Smooth muscle cell of trachea (primary cell): ENCODE measurements around the gene RAD51. TPM values are rescaled to one million over a fixed set of nuclear protein-coding genes. Genes with fewer than 3 reads are reported as not detected.

ENCODE experiments used
- total RNA-seq: library from RNA; depleted of rRNA; stranded (reverse); fragments of >200 nt; gene quantifications from 2 replicates; pipeline ENCODE4 v1.2.1, GENCODE V29; 2014

RAD51 gene
- total RNA-seq, result 1.3 and 4.1 TPM in 2 replicates

GRCh38 chr15:40694688-40695468, at the start of gene RAD51:
TSS of gene RAD51 (plus strand) at chr15:40695174. CDS start at chr15:40698759, 3,585 bp downstream.

GRCh38 chr15:40754883-40755811, 60.2 kb downstream of the RAD51 start, which contains the start of gene RMDN3:
TSS of gene RMDN3 (minus strand) at chr15:40755254. CDS start at chr15:40754783, 471 bp downstream.

GRCh38 chr15:40763801-40764628, 69.0 kb downstream of the RAD51 start, which contains the start of gene GCHFR:
TSS of gene GCHFR (plus strand) at chr15:40764068. CDS start at chr15:40764181, 113 bp downstream.

GRCh38 chr15:40769274-40770146, 74.5 kb downstream of the RAD51 start, which contains the start of gene C15orf62:
TSS of gene C15orf62 (plus strand) at chr15:40769980. CDS start at chr15:40770496, 516 bp downstream.

Other genes starting within 250 kb of the RAD51 start
- gene CHST14, start 224.2 kb upstream of the RAD51 start, total RNA-seq, result 15.9 and 18.2 TPM in 2 replicates
- 23.7 and 50.4 TPM in 2 replicates for gene CCDC32, start 130.1 kb upstream of the RAD51 start, total RNA-seq
- gene RPUSD2, start 125.9 kb upstream of the RAD51 start, total RNA-seq, result 12.6 and 13.2 TPM in 2 replicates
- gene KNL1, start 100.9 kb upstream of the RAD51 start, total RNA-seq, result 1.2 and 28.2 TPM in 2 replicates
- gene RMDN3, start 60.1 kb downstream of the RAD51 start, total RNA-seq, result 16.0 and 17.5 TPM in 2 replicates
- gene GCHFR, start 68.9 kb downstream of the RAD51 start, total RNA-seq, result 2.0 and 2.2 TPM in 2 replicates
- 0.15 TPM in 1 of 2 replicates, not detected in the other for gene C15orf62, start 74.8 kb downstream of the RAD51 start, total RNA-seq
- gene ZFYVE19, start 111.9 kb downstream of the RAD51 start, total RNA-seq, result 19.0 and 25.3 TPM in 2 replicates
- gene DNAJC17, start 112.3 kb downstream of the RAD51 start, total RNA-seq, result 19.5 and 27.1 TPM in 2 replicates
- gene PPP1R14D, start 133.5 kb downstream of the RAD51 start, total RNA-seq, result not detected in 2 replicates
- 0.15 and 0.17 TPM in 2 replicates for gene SPINT1, start 148.9 kb downstream of the RAD51 start, total RNA-seq
- gene RHOV, start 179.1 kb downstream of the RAD51 start, total RNA-seq, result not detected in 2 replicates
- 45.1 and 86.2 TPM in 2 replicates for gene VPS18, start 199.3 kb downstream of the RAD51 start, total RNA-seq
- 0.17 and 0.73 TPM in 2 replicates for gene DLL4, start 234.2 kb downstream of the RAD51 start, total RNA-seq